ENCODE data around the gene CBS.
"Not testable (repeated sequence)": the region's sequence is repeated elsewhere in the genome, so short reads cannot be mapped to it uniquely, and the experiment has no call there.

DNA sequence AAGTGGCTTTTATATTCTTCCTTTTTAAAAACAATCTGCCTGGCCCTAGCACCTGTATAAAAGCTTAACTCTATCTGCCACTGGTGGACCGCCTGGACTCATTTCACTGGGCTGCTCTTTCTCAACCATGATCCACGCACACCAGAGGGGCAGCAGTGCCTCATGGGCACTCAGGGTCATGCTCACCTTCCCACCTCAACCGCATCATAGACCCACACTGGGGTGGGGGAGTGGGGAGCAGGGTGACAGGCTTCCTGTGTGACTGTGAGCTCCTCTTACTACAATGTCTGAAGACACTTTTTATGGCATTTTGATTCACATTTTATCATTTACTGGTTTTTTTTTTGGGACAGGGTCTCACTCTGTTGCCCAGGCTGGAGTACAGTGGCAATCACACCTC lies 15.3 kb upstream of the CBS start:
- TF ChIP-seq, protein P1, sequence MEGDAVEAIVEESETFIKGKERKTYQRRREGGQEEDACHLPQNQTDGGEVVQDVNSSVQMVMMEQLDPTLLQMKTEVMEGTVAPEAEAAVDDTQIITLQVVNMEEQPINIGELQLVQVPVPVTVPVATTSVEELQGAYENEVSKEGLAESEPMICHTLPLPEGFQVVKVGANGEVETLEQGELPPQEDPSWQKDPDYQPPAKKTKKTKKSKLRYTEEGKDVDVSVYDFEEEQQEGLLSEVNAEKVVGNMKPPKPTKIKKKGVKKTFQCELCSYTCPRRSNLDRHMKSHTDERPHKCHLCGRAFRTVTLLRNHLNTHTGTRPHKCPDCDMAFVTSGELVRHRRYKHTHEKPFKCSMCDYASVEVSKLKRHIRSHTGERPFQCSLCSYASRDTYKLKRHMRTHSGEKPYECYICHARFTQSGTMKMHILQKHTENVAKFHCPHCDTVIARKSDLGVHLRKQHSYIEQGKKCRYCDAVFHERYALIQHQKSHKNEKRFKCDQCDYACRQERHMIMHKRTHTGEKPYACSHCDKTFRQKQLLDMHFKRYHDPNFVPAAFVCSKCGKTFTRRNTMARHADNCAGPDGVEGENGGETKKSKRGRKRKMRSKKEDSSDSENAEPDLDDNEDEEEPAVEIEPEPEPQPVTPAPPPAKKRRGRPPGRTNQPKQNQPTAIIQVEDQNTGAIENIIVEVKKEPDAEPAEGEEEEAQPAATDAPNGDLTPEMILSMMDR (IDR thresholded peaks at IDR 0.05): not testable (repeated sequence)
- not testable (repeated sequence) for TF ChIP-seq EZH2, EZH2phosphoT487 (IDR thresholded peaks at IDR 0.05)

Measured in neural progenitor cell (in vitro differentiated cells).